ENCODE data around the gene MAPKAP1.

DNA sequence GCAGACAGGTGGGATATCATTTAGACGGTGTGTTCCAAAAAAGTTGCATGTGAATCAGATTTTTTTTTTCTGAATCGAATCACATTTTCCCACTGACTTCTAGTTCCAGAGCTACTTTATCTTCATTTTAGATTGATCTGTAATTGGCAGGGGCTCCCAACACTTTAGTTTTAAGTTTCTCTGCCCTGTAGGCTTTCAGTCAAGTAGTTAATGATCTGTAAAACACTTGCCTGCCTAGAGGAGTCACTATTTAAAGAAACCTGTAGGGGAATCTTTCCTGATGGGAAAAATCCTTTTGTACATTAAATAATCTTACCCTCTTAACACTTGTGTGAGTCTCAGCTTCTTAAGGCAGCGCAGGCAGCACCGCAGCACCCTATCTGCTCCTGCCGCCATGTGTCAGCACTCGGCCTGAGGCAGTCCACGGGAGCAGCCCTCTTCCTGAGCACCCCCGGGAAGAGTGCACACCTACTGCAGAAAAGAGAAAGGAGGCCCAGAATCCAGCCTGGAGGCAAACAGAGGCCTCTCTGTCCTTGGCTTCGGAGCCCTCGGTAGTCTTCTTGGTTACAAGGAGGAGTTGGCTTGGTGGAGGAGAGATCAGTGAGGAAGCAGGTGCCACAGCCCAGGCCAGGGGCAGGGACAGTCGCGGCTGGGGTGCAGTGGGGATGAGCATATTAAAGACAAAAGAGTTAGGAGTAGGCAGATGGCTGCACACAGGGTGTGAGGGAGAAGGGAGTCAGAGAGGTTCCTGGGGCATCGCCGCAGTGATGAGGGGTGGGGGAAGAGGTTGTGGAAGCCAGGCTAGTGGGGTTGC, 236.0 kb downstream of the MAPKAP1 start:
- TF ChIP-seq, protein P1, sequence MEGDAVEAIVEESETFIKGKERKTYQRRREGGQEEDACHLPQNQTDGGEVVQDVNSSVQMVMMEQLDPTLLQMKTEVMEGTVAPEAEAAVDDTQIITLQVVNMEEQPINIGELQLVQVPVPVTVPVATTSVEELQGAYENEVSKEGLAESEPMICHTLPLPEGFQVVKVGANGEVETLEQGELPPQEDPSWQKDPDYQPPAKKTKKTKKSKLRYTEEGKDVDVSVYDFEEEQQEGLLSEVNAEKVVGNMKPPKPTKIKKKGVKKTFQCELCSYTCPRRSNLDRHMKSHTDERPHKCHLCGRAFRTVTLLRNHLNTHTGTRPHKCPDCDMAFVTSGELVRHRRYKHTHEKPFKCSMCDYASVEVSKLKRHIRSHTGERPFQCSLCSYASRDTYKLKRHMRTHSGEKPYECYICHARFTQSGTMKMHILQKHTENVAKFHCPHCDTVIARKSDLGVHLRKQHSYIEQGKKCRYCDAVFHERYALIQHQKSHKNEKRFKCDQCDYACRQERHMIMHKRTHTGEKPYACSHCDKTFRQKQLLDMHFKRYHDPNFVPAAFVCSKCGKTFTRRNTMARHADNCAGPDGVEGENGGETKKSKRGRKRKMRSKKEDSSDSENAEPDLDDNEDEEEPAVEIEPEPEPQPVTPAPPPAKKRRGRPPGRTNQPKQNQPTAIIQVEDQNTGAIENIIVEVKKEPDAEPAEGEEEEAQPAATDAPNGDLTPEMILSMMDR (IDR thresholded peaks at IDR 0.05), result no peak
- no peak for TF ChIP-seq POLR2AphosphoS5 (IDR thresholded peaks at IDR 0.05)

Data from stomach (tissue), 4 donors.